ENCODE results near the gene KBTBD2.
"Not testable (repeated sequence)": the region's sequence is repeated elsewhere in the genome, so short reads cannot be mapped to it uniquely, and the experiment has no call there.

Gene KBTBD2

DNA sequence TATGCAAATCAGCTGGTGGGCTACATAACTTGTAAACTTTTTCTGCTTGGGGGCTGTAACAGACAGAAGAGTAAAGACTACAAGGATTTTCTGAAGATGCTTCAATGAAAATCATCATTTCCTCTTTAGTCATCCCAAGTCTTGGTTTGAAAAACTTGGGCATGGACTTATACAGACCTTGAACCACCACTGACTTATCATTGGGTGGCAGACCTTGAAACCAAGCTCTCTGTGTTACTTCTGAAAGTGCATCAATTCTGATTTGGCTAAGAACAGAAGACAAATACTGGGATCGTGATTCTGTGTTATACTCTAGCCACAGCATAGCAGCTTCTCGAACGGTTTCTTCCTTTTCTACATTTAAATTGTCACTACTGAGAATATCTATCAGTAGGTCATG, 21.3 kb downstream of the KBTBD2 start:
- no peak overlapping the region for H3K4me3 ChIP-seq (ENCODE audit: low read depth, low read length)
- in situ Hi-C loops (cut with HindIII; ENCODE audit: low sequenced_read_pairs) = no loop called here
- DNase-seq (ENCODE audit: low read depth) = no peak
- TF ChIP-seq, protein P1, sequence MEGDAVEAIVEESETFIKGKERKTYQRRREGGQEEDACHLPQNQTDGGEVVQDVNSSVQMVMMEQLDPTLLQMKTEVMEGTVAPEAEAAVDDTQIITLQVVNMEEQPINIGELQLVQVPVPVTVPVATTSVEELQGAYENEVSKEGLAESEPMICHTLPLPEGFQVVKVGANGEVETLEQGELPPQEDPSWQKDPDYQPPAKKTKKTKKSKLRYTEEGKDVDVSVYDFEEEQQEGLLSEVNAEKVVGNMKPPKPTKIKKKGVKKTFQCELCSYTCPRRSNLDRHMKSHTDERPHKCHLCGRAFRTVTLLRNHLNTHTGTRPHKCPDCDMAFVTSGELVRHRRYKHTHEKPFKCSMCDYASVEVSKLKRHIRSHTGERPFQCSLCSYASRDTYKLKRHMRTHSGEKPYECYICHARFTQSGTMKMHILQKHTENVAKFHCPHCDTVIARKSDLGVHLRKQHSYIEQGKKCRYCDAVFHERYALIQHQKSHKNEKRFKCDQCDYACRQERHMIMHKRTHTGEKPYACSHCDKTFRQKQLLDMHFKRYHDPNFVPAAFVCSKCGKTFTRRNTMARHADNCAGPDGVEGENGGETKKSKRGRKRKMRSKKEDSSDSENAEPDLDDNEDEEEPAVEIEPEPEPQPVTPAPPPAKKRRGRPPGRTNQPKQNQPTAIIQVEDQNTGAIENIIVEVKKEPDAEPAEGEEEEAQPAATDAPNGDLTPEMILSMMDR (IDR thresholded peaks at IDR 0.05; ENCODE audit: low read depth, low read length, missing control alignments) = no peak

DNA sequence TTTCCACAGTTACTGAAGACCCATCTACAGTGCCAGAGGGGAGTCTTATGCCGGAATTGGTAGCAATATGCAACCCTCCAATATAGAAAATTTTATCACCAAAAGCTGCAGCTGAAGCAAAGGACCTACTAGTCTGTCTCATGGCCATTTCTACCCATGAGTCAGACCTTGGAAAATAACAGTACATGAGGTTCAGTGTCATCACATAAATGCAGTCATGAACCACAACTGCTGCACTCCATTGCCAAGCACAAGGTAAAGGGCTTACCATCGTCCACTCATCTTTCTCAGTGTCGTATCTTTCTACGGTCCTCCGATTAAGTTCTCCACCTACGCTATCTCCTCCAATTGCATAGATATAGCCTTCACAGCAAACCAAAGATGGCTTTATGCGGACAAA, 21.8 kb downstream of the KBTBD2 start:
- no peak overlapping the region for H3K4me3 ChIP-seq (ENCODE audit: low read depth, low read length)
- TF ChIP-seq, protein P1 (IDR thresholded peaks at IDR 0.05; ENCODE audit: low read depth, low read length, missing control alignments) = no peak
- in situ Hi-C loops (cut with HindIII; ENCODE audit: low sequenced_read_pairs) = no loop called here
- DNase-seq (ENCODE audit: low read depth) = no peak

DNA sequence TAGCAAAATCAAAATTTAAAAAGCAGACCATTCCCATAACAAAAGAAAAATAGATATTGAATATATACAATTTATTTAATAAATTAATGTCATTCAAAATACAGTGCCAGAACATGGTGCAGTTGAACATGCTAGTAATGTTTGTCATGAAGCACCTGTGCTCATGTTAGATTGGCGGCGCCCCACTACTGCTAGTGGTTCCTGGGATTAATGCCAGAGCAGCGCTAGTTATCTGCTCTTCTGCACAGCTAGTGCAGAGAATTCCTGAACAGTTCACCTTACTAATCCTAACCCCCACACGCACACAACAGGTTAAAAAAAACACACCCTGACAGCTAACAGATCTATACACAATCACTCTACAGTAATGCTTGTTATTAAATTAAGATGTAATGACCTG, 23.4 kb downstream of the KBTBD2 start:
- TF ChIP-seq, protein P1 (IDR thresholded peaks at IDR 0.05; ENCODE audit: low read depth, low read length, missing control alignments) = no peak
- DNase-seq (ENCODE audit: low read depth) = no peak
- in situ Hi-C loops (cut with HindIII; ENCODE audit: low sequenced_read_pairs) = no loop called here
- H3K4me3 ChIP-seq (ENCODE audit: low read depth, low read length) = no peak overlapping the region

DNA sequence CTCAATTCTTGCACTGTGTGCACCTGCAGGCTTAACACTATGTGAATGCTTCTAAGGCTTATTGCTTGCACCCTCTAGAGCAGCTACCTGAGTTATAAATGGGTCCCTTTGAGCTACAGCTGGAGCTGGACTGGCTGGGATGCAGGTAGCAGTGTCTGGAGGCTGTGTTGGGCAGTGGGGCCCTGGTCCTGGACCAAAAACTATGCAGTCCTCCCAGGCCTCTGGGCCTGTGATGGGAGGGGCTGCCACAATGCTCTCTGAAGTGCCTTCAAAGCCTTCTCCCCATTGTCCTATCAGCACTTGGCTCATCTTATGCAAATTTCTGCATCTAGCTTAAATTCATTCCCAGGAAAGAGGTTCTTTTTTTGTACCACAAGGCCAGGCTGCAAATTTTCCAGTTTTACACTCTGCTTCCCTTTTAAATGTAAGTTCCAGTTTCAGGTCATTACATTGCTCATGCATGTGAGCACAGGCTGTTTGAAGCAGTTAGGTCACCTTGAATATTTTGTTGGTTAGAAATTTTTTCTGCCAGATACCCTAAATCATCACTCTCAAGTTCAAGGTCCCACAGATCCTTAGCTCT, 26.0 kb downstream of the KBTBD2 start:
- in situ Hi-C loops (cut with HindIII; ENCODE audit: low sequenced_read_pairs) = no loop called here
- no peak for DNase-seq (ENCODE audit: low read depth)
- TF ChIP-seq, protein P1 (IDR thresholded peaks at IDR 0.05; ENCODE audit: low read depth, low read length, missing control alignments) = no peak
- H3K4me3 ChIP-seq (ENCODE audit: low read depth, low read length) = no peak overlapping the region

DNA sequence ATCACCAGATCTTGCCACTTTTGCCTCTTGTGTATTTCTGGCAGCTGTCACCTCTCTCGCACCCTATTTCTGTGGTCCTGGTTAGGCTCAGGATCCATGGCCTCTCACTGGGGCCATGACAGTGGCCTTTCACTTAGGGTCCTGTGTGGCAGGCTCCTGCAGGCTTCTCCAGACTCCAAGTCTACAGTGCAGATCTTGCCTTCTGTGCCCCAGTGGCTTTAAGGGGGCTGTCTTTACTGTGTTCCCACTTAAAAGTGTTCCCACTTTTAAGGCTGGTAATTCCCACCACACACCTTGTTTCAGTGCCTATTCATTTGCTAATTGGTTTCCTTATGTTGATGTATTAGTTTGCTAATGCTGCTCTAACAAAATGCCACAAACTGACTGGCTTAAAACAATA, 27.7 kb downstream of the KBTBD2 start:
- DNase-seq (ENCODE audit: low read depth); in situ Hi-C loops (cut with HindIII; ENCODE audit: low sequenced_read_pairs); H3K4me3 ChIP-seq (ENCODE audit: low read depth, low read length): not testable (repeated sequence)

DNA sequence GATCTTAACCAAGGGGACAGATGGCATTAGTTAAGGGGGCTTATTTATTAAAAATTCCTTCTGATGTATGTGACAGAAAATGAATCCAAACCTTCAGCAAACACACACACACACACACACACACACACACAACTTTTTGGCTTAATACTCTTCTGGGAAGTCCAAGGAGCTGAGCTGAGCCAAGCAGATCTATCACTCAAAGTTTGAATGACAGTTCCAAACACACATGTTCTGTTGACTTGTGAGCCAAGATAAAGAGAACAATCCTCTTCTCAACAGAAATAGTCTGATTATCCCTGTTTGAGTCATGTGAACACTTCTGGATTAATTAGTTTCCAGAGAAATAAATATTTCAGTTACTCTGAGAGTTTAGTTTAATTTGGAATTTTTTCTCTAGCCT, 31.5 kb downstream of the KBTBD2 start:
- DNase-seq (ENCODE audit: low read depth) = no peak
- in situ Hi-C loops (cut with HindIII; ENCODE audit: low sequenced_read_pairs) = no loop called here
- TF ChIP-seq, protein P1 (IDR thresholded peaks at IDR 0.05; ENCODE audit: low read depth, low read length, missing control alignments) = no peak
- no peak overlapping the region for H3K4me3 ChIP-seq (ENCODE audit: low read depth, low read length)

DNA sequence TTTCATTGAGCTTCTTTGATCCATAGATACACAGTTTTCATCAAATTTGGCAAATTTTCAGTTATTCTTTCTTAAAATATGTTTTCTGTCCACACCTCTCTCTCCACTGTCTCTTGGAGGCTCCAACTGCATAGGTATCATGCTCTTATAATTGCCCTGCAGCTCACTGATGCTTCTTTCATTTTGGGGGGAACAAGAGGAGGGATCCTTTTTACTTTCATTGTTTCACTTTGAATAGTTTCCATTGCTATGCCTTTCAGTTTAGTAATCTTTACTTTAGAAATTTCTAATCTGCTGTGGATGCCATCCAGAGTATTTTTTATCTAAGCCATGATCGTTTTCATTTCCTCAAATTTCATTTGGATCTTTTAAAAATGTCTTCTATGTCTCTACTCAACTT, 32.9 kb downstream of the KBTBD2 start:
- TF ChIP-seq, protein P1 (IDR thresholded peaks at IDR 0.05; ENCODE audit: low read depth, low read length, missing control alignments) = no peak
- H3K4me3 ChIP-seq (ENCODE audit: low read depth, low read length) = no peak overlapping the region
- in situ Hi-C loops (cut with HindIII; ENCODE audit: low sequenced_read_pairs) = no loop called here
- DNase-seq (ENCODE audit: low read depth) = no peak

DNA sequence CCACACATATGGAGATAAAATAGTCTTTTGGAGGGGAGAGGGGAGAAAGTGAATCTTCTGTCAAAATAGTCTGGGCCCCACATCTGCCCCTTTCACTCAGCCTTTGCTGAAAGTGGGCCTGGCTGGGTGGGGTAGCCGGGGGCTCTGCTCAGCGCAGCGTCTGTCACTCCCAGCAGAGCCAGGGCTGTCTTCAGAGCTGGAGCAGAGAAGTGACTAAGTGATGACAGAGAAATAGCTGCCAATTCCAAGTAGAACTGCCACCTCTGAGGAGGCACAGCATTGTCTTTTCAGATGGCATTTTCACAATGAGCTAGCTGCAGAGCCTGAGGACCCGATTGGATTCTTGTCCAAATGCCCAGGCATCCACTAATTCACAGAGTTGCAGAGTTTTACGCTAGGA, 34.5 kb downstream of the KBTBD2 start:
- DNase-seq (ENCODE audit: low read depth); in situ Hi-C loops (cut with HindIII; ENCODE audit: low sequenced_read_pairs); H3K4me3 ChIP-seq (ENCODE audit: low read depth, low read length): not testable (repeated sequence)

DNA sequence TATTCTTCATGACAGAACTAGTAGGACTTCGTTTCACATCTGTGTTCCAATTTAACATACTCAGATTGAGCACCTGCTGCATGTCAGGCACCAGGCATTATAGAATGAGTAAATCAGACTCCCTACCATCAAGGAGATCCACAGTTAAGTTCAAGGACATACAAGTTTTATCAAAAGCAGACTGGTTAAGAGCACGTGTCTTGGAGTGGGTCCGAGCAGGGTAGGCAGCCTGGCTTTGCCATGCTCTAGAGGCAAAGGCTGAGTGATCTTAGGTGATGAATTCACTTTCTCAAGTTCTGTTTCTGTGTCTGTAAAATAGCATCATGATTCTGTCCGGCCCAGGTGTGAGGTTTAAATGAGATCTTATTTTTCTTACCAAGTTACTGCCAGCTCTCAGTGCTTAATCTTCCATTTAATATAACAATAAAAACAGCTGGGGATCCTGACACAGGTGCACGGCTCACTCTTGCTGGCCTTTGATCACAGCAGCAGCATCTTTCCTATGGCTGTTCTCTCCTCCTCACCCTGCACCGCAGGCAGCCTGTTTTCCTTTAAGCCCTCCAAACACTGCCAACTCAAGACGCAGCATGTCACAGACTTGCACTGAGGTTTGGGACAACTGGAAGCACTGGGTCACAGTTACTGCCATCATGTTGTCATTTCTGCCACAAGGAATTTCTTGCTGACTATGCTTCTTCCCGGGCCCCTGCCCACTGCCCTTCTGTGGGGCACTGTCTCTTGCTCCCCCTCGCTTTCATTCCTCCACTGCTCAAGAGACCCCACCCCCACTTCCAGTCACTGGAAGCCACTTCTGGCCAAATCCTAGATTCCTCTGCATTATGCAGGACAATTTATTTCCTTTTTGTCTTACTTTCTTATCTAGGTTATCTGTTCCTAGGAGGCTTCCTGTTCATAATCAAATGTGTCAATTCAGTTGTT, 35.5 kb downstream of the KBTBD2 start:
- H3K4me3 ChIP-seq (ENCODE audit: low read depth, low read length); in situ Hi-C loops (cut with HindIII; ENCODE audit: low sequenced_read_pairs); DNase-seq (ENCODE audit: low read depth): not testable (repeated sequence)

DNA sequence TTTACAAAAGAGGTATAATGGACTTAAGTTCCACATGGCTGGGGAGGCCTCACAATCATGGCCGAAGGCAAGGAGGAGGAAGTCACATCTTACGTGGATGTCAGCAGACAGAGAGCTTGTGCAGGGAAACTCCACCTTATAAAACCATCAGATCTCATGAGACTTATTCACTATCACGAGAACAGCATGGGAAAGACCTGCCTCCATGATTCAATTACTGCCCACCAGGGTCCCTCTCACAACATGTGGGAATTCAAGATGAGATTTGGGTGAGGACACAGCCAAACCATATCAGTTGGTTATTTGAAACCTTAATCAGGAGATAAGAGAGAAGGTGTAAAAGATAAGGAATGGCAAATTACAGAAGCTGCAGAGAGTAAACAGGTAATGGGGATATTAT, 40.9 kb downstream of the KBTBD2 start:
- H3K4me3 ChIP-seq (ENCODE audit: low read depth, low read length); DNase-seq (ENCODE audit: low read depth); in situ Hi-C loops (cut with HindIII; ENCODE audit: low sequenced_read_pairs): not testable (repeated sequence)
